Left ventricle myocardium inferior (tissue), 1 donor: Measurements from ENCODE around the gene AFAP1. TPM values are rescaled to one million over a fixed set of nuclear protein-coding genes. Genes with fewer than 3 reads are reported as not detected.

Experiments
- DNase-seq: peaks from one replicate; pipeline ENCODE4 v3.0.0-alpha.2; 2020
- H3K27ac ChIP-seq: fragments of 200-600 bp; replicated peaks from 2 replicates; pipeline ENCODE4 v1.8.0; 2021
- H3K27me3 ChIP-seq: fragments of 200-600 bp; 2 replicates; pipeline ENCODE4 v1.8.0; 2021; ENCODE audit warnings: low read depth
- H3K36me3 ChIP-seq: fragments of 200-600 bp; 2 replicates; pipeline ENCODE4 v1.8.0; 2021
- H3K4me1 ChIP-seq: fragments of 200-600 bp; 2 replicates; pipeline ENCODE4 v1.8.0; 2021
- H3K4me3 ChIP-seq: fragments of 200-600 bp; 2 replicates; pipeline ENCODE4 v1.8.0; 2021; ENCODE audit warnings: mild to moderate bottlenecking, moderate library complexity
- H3K9me3 ChIP-seq: fragments of 200-600 bp; replicated peaks from 2 replicates; pipeline ENCODE4 v1.8.0; 2021
- CTCF ChIP-seq: fragments of 200-600 bp; IDR thresholded peaks from 2 replicates; pipeline ENCODE4 v1.8.0; 2021; ENCODE audit warnings: antibody characterized with exemption, mild to moderate bottlenecking, borderline replicate concordance
- intact Hi-C: fragments of 100-400 bp; cut with micrococcal nuclease; formaldehyde crosslinking; loops from one replicate; pipeline ENCODE4 v1.11.0; 2022
- total RNA-seq: library from RNA; stranded (reverse); fragmentation: NEBNext Ultra II Directional; extraction: Animal tissue kit (Norgen Biotek cat#: 25700); gene quantifications from one replicate; pipeline ENCODE4 v1.2.1, GENCODE V29; 2021
- donor health status: DM: no; HTN: yes; CAD: no; lungs with severe emphysema.

AFAP1 gene
- total RNA-seq, 1 donor from 2014 or later, result 6.8 TPM

GRCh38 chr4:7959078-7959477, 19.4 kb upstream of the AFAP1 start:
- Histone ChIP-seq H3K9me3 (peaks cover 7% of the 10 kb centered on the region), H3K27ac (no peak overlapping the region), H3K4me3 (no peak overlapping the region), H3K4me1 (peaks cover 9% of the 10 kb centered on the region), H3K27me3 (no peaks in the 10 kb centered on the region), H3K36me3 (no peaks in the 10 kb centered on the region)
- intact Hi-C loops, result no loop called here
- no peak for DNase-seq
- no peak for TF ChIP-seq CTCF

DNA sequence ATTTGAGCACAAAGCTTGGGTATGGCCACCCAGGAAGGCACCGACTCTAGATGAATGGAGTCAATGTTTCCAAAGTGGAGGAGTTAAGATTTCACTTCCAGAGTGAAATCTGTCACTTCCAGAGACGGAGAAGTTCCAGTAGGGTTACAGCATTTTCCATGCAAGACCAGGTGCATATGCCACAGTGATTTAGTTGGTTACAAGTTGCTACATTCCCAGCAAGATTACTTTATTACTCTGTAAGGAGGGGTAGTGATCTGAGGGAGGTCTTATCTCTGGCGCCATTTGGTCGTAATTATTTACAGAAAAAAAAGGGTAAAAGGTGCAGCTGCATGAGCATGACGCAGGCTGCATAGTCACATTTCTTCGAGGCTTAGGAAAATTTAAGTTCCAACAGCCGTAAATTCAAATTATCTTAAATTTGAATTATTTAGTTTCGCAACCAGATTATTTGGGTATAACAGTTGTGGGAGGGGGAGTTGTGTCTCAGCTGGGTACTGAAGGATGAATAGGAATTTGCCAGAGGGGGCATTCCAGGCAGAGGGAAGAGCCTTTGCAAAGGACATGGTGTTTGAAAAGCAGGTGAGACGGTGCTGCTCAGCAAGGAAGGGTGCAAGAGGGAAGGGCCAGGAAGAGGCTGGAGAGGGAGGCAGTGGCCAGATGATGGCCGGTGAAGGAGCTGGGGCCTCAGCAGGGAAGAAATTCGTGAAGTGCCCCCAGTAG, 17.4 kb upstream of the AFAP1 start:
- H3K36me3 ChIP-seq, result no peaks in the 10 kb centered on the region
- DNase-seq, result no peak
- H3K4me3 ChIP-seq, result no peak overlapping the region
- H3K27me3 ChIP-seq, result no peaks in the 10 kb centered on the region
- intact Hi-C loops, result no loop called here
- peaks cover 9% of the 10 kb centered on the region for H3K9me3 ChIP-seq
- no peak for TF ChIP-seq CTCF
- H3K4me1 ChIP-seq, result peaks cover 9% of the 10 kb centered on the region
- no peak overlapping the region for H3K27ac ChIP-seq

GRCh38 chr4:7956270-7956808, 16.7 kb upstream of the AFAP1 start:
- no peak for DNase-seq
- Histone ChIP-seq H3K27ac (peak overlapping the region; percentile 40), H3K27me3 (no peaks in the 10 kb centered on the region), H3K4me3 (no peak overlapping the region), H3K9me3 (peaks cover 9% of the 10 kb centered on the region), H3K4me1 (peaks cover 9% of the 10 kb centered on the region), H3K36me3 (no peaks in the 10 kb centered on the region)
- intact Hi-C loops, result no loop called here
- TF ChIP-seq CTCF, result no peak

DNA sequence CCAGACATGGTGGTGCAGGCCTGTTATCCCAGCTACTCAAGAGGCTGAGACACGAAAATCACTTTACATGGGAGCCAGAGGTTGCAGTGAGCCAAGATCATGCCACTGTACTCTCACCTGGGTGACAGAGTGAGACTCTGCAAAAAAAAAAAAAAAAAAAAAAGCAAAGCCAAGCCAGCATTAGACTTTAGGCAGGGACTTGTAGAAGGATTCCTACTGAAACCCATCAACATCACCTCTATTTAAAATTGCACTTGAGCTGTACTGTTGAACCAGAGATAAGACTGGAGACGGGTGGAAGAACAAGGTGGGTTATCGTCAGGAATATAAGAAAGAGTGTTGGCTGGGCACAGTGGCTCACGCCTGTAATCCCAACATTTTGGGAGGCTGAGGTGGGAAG, 15.7 kb upstream of the AFAP1 start:
- Histone ChIP-seq H3K9me3 (peaks cover 9% of the 10 kb centered on the region), H3K27ac (peak overlapping the region; percentile 40), H3K4me1 (peaks cover 9% of the 10 kb centered on the region), H3K4me3 (no peak overlapping the region), H3K27me3 (no peaks in the 10 kb centered on the region), H3K36me3 (no peaks in the 10 kb centered on the region)
- intact Hi-C loops, result no loop called here
- DNase-seq, result no peak
- no peak for TF ChIP-seq CTCF

DNA sequence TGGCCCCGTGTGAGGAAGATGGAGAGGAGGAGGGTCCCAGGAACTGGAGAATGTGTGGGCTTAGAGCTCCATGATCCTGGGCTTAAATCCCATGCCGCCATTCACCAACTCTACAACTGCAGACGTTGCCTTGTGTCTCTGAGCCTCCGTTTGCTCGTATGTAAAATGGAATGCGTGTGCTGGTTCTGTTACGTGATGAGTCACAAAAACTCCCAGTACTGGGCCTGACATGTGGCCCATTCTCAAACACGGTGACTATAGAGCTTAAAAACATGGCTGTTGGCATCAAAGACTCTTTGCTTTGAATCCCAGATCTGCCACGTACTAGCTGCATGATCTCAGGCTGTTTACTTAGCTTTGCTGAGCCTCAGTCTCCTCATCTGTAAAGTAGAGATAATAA, 13.0 kb upstream of the AFAP1 start:
- TF ChIP-seq CTCF, result no peak
- Histone ChIP-seq H3K27ac (no peak overlapping the region), H3K27me3 (no peaks in the 10 kb centered on the region), H3K4me3 (no peak overlapping the region), H3K4me1 (peaks cover 20% of the 10 kb centered on the region), H3K36me3 (no peaks in the 10 kb centered on the region), H3K9me3 (peaks cover 9% of the 10 kb centered on the region)
- intact Hi-C loops, result no loop called here
- no peak for DNase-seq
